Stimulated activated CD4-positive, alpha-beta T cell treated with anti-CD3 and anti-CD28 coated beads, Interleukin-4, amount 100 ng/mL, for 48 hours (primary cell): ENCODE data around the gene MYNN.

Source experiments
- DNase-seq, 2 donors: peaks; one replicate each; pipeline ENCODE4 v3.0.0-alpha.2; 2020; ENCODE audit warnings: low read depth in 2 of 2

The MYNN gene

DNA sequence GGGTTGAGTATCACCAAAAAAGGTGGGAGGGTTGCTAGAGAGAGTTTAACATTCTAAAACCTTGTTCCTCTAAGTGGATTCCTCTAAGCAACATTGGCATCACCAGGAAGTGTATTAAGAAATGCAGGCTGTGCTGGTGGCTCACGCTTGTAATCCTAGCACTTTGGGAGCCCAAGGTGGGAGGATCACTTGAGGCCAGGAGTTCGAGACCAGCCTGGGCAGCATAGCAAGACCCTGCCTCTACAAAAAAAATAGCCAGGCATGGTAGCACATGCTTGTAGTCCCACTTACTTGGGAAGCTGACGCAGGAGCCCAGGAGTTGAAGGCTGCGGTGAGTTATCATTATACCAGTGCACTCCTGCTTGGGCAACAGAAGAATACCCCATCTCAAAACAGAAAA is 4.6 kb downstream of the MYNN start:
- DNase-seq, result no peak

DNA sequence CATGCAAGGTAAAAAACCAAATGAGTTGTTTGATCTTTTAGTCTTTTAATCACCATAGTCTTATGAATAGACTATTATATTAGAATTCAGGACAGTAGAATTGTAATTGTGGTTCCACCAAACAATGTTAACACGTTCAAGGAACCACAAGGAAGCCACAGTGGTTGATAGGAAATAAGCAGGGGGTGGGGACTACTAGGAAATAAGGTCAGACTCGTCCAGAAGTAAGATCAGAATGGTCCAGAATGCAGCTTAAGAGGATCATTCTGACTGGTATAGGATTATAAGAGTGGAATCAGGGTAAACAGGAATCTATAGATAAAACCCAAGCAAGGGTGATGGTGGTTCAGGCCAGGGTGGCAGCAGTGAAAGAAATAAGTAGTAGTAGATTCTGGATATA is 7.5 kb downstream of the MYNN start:
- DNase-seq, result no peak

DNA sequence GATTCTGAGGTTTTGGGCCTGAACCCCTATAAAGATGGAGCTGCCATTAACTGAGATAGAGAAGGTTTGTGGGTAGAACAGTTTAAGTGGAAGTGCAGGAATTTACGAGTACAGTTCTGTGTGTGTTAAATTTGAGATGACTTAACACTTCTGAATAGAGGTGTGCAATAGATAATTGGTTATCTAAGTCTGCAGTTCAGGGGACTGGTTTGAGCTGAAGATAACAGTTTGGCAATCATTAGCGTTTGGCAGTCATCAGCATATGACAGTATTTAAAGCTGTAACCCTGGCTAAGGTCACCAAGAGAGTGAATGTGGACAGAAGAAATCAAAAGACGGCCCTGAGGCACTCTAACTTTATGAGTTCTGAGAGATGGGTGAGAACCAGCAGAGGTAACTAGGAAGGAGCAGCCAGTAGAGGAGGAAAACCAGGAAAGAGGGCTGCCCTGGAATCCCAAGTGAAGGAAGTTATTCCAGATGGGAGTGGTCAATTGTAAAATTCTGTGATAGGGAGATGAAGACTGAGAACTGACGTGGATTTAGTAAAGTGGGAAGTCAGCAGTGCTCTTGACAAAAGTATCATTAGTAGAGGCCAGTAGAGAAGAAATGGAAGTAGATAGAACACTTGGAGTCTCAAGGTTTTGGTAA is 8.1 kb downstream of the MYNN start:
- no peak for DNase-seq

DNA sequence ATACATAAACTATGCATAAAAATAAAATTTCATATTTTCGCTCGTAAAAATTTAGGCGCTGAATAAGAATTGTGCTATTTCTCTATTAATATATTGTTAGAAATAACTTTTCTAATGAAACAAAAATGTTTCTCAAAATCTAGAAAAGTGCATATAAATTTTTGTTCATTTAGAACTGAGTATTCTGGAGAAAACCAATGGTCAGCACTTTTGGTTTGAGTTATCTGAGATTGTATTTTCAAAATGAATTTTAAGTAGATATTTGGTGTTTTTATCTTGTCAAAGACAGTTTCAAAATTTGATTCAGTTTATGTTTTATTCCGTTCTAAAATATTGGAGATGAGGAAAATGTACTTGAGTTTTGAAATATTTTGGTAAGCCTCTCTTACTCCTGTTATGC is 13.9 kb downstream of the MYNN start:
- DNase-seq, result no peak

DNA sequence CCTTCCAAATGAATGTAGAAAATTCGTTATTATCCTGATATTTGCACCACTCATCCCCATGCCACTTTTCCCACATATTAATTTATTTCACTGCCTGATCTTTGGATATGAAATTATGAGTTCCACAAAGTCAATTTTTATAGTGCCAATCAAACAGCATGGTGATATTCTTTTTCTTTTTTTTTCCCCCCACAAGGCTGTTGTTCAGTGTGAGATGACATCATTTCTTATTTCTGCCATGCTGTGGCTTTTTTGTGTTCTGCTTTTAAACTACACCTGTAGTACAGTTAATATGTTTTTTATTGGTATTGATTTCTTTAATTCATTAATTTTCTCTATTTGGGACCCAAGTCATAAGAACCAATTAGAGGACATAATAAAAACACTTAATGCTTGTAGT is 14.6 kb downstream of the MYNN start:
- no peak for DNase-seq

DNA sequence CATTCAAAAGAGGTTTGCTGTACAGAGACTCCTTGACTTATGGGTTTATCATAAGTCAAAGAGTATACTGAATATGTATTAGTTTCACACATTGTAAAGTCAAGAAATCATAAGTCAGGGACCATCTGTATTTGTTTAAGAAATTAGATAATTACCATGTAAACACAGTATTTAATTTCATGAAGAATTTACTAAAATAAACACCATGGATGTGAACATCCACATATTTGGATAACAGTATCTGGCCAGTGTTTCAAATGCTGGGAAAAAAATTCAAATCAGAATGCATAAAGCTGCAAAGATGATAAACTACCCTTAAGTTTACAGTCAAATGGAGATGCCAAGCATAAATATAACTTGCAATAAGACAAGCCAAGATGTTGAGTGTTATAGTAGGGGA is 17.0 kb downstream of the MYNN start:
- DNase-seq, result no peak

DNA sequence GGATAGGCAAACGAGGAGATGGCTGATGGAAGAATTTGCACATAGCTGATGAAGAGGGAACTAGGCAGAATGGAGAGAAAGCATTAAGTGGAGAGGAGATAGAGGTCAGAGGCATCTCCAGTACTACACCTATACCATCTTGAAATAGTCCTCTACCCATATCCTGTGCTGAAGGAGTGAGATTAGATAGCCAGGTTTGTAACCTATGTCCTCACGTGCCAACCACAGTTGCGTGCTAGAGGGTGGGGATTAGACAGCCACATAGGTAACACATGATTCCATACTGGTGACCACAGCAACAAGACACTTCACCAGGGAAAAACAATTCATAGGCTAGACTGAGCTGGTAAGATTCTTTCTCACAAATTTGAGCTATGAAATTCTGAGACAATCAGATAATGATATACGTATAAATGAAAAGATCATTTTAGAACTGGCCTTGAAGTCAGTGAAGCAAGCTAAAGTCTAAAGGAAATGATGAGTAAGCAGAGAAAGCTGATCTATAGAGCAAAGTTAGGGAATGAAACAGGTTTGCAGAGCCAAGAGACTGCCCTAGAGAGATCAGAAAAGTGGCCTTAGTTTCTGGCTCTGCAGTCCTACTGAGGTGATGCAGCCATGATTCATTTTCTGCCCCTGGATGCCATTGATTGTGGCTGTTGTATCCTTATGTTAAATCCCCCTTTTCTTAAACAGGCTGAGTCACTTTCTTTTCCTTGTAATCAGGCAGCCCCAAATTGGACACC is 17.7 kb downstream of the MYNN start:
- no peak for DNase-seq

DNA sequence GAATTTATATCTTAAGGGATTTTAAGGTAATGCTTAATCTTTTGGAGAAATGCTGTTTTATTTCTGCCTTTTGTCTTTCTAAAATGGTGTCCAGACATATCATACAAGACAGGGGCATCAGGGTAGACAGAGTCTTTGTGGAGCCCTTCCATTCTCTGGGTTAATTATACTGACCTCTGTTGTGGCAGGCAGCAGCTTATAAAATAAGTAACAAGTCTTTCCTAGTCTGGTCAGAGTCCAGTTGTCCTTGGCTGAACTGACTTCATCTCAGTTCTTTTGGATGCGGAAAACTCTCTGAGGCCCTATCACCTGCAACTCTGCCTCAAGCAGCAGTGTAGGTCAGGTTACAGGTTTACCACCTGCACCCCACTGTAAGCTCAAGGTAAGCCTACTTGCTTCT is 19.2 kb downstream of the MYNN start:
- DNase-seq, result no peak

DNA sequence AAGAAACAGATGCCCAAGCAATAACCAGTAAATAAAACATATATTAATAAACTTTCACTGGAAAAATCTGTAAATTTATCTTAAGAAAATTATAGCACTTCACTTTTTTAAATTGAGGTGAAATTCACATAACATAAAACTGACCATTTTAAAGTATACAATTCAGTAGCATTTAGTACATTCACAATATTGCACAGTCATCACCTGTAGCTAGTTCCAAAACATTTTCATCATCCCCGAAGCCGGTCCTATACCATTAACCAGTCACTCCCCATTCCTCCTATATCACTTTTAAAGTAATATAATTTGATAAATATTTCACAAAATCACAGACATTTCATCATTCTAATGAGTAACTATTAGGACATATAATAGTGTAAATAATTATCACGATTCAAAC is 31.5 kb downstream of the MYNN start:
- no peak for DNase-seq

DNA sequence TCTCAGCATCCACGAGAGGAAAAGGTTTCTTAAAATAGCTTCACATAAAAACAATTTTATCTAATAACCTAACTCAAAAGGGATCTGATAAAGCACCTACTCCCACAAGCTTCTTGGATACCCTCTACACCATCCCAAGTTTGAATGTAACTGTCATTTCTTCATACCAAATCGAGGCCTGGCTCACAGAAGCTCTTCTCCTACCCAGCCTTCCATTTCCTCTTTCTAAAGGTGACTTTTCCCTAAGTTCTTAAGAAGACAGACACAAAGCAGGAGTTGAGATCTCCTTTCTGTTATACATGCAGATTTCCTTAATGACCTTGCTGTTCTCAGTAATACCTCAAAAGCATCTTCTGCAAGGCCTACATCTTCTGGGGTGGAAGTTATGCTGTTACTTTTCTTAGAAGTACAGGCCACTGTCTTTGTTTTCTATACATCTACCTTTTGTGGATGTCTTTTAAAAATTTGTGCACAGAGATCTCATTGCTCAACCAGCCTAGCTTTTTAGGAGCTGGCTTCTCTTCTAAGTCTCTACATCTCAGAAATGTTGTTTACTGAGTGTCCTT is 36.1 kb downstream of the MYNN start:
- no peak for DNase-seq

DNA sequence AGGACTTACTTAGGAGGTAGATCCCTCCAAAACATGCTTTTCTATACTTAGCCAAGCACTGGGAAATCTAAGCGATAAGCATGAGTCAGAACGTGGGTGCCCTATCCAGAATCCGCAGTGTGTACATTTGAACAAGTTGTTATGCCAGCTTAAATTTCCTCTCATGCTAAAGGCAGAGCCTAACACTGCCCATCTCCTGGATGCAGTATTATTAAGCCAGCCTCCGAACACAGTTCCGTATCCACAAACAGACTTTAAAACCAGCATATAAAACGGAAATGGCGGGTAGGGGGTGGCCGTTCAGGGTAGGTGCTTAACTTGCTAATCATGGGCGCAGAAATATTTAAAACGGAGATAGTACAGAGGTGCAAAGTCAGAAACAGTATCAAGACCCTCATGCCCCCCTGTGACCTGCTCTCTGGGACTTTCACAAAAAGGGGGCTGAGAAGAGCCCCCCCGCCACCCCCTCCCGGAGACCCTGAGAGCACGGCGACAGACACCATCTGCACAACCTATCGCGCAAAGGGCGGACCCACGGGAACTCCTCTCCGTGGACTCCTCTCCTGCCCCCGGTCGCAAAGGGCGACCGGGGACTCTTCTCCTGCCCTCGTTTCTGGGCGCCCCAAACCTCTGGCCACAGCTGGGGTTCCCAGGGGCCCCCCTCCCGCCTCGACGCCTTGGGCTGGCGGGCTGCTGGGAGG is 38.6 kb downstream of the MYNN start:
- peak in 1 of 2 donors; percentile 3 for DNase-seq

DNA sequence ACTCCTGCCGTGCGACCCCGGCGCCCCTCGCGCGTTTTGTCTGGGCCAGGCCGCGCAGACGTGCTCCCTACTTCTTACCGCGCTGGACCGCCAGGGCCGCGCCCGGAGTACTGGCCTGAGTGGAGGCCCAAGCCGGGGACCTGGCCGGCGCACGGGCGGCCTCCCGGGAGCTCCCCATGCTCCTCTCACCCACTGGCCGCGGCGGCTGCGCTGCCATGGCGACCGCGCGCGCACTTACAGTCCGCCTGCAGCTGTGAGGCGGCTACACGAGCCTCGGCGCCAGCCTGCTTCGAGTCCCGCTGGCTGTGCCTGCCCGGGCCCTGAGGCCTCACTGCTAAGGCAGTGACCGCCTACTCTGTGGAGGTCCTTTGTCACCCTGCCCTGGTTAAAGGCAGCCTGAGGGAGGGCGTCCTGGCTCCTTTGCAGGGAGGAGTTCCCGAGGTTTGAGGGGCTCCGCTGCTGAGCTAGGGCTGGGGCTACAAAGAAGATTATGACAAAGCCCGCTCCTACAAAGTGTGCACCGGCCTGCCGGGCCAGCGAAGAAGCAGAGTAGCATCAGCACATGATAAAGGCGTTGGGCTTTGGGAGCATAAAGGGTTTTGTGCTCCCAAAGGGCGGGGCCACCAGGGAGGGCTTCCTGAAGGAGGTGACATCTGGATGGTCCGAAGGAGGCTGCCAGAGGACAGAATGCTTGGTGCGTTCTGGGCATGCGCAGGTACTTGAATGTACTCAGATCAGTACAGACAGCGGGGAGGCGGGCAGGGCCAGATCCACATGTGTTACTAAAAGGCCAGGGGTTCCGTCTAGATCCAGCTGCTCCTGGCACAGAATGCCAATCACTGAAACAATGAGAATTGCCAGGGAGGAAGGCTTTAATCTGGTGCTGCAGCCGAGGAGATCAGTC is 39.4 kb downstream of the MYNN start, which contains the start of the genes LRRC34 and LRRIQ4:
Gene LRRC34 (minus strand): TSS at position 573 of the 904 bp plus-strand sequence. CDS start 356 bp downstream, at position 217.
Gene LRRIQ4 (plus strand): TSS at position 539 of the 904 bp plus-strand sequence. CDS start 9,052 bp downstream, outside the sequence.
- DNase-seq, result peak; percentile 63 to 70

DNA sequence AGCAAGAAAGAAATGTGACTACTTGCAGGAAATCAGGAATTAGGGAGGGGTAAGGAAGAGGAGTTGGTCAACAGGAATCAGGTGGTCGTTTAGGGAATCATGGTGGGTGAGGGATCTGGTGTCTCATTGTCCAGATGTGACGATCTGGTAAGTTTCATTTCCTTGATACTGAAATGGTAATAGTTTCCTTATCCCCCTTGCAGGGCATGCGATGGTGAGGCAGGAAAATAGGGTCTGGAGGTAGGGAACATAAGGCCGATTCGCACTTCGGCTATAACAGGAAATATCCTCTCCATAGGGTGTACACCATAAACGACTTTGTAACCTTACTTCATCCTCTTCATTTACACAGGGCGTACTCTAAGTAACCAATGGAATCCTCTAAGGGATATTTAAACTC is 40.1 kb downstream of the MYNN start:
- DNase-seq, result no peak

DNA sequence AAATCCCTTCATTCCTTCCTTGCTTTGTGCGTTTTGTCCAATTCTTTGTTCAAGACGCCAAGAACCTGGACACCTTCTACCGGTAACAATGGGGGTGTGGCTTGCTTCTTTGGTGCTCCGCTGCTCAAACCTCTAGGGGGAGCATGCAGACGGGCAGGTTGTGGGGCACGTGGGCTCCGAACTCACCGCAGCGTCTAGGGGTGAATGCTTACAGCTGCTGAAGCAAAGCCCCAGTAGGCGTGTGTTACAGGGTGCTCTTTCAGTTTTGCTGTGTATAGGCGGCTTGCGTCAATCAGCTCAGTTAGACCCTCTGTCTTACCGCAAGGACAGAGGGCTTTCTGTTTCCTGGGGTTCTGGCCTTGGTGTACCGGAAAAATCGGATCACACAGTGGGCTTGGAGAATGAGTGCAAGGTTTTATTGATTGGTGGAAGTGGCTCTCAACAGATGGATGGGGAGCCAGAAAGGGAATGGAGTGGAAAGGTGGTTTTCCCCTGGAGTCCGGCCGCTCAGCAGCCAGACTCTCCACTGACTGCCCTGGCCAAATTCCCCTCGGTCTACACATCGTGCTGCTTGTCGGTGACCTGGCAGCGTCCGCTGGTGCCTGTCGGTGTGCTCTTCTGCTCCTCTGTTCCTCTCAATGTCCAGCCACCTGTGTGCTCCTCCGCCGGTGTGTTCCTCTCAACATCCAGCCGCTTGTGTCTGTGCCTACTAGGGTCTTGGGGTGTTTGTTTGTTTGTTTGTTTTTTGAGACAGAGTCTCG is 40.7 kb downstream of the MYNN start:
- peak; percentile 60 to 65 for DNase-seq

DNA sequence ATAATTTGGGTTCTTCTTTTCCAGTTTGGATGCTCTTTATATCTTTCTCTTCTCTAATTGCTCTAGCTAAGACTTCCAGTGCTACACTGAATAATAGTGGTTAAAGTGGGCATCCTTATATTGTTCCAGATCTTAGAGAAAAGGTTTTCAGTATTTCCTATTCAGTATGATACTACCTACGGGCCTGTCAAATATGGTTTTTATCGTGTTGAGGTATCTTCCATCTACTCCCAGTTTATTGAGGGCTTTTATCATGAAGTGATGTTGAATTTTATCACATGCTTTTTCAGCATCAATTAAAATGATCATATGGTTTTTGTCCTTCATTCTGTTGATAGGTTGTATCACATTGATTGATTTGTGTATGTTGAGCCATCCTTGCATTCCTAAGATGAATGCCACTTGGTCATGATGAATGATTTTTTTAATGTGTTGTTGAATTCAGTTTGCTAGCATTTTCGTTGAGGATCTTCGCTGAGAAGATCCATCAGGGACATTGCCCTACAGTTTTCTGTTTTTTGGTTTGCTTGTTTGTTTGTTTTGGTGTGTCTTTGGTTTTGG is 42.5 kb downstream of the MYNN start:
- DNase-seq, result no peak

DNA sequence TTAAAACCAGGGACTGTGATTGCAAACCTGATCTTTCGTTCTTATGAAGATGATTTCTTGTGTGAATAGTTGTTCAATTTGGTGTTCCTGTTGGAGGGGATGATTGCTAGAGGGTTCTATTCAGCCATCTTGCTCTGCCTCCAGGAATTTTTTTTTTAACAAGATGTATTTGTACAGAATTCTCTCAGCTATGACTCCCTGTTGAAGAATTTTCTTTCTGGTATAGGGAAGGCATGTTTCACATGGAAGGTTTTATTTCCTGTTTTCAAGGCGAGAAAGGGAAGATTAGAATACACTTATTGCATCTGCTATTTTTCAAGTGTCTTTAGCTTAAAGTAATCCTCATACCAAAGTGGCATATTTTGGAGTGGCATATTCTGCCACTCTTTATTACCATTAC is 45.1 kb downstream of the MYNN start:
- no peak for DNase-seq

DNA sequence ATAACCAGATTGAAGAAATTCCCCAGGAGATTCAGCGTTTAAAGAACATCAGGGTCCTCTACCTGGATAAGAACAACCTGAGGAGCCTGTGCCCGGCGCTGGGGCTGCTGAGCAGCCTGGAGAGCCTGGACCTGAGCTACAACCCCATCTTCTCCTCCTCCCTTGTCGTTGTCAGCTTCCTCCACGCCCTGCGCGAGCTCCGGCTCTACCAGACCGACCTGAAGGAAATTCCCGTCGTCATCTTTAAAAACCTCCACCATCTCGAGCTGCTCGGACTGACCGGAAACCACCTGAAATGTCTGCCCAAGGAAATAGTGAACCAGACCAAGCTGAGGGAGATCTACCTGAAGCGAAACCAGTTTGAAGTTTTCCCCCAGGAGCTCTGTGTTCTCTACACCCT is 48.9 kb downstream of the MYNN start:
- no peak for DNase-seq

DNA sequence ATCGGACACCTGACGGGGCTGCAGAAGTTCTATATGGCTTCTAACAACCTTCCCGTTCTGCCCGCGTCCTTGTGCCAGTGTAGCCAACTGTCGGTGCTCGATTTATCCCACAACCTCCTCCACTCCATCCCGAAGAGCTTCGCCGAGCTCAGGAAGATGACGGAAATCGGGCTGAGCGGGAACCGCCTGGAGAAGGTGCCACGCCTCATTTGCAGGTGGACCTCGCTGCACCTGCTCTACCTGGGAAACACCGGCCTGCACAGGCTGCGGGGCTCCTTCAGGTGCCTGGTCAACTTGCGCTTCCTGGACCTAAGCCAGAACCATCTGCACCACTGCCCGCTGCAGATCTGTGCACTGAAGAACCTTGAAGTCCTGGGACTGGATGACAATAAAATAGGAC is 49.3 kb downstream of the MYNN start:
- DNase-seq, result no peak

DNA sequence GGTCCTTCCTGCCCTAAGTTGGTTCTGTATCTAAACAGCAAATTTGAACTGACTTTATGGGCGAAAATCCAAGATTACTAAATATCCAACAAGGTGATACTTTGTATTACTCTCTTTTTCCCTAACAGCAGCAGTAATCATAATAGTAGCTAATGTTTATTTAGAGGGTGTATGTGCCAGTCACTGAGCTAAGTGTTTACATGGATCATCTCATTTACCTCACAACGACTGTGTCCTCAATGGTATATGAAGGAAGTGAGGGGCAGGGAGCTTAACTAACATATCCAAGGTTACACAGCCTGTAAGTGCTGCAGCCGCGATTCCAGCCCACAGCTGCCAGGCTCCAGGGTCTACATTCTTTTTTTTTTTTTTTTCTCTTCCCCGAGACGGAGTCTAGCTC is 49.8 kb downstream of the MYNN start:
- no peak for DNase-seq

DNA sequence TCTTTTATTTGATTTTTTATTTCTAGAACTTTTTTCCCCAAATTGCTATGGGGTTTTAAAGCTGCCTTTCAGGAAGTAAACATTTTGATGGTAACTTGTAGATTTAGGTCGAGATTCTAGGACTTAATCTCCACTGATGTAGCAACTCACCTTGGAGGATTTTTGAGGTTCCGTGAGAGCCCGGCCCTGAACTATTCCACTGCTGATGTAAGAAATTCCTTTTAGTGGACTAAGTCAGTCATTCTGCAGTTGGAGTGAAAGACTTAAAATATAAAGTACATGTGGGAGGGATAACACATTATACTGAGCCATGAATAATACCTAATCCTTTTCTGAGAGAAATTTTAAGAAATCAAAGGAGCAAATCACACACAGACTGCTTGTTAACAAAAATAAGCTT is 52.1 kb downstream of the MYNN start:
- no peak for DNase-seq
